Left lung (tissue), 10 donors: ENCODE data around the gene TYMP. TPM values are rescaled to one million over a fixed set of nuclear protein-coding genes. Genes with fewer than 3 reads are reported as not detected.

ENCODE experiments used
- ATAC-seq: fragments of 200-7000 bp; cut with Tn5 transposase; one replicate; pipeline ENCODE4 v1.9.1; 2020; ENCODE audit warnings: moderate library complexity
- DNase-seq, 4 donors: peaks; one replicate each; pipeline ENCODE4 v3.0.0-alpha.2; 2013 to 2020
- H3K27ac ChIP-seq, 2 donors: fragments of 200-600 bp; sonication (generic) in 1 of 2; one replicate each; pipeline versions ENCODE4 v1.5.0 to v1.8.0; 2020 to 2021
- H3K27me3 ChIP-seq, 2 donors: fragments of 200-600 bp; sonication (generic) in 1 of 2; one replicate each; pipeline versions ENCODE4 v1.5.0 to v1.8.0; 2020 to 2021
- H3K36me3 ChIP-seq, 2 donors: fragments of 200-600 bp; sonication (generic) in 1 of 2; one replicate each; pipeline versions ENCODE4 v1.5.0 to v1.8.0; 2020 to 2021
- H3K4me1 ChIP-seq, 2 donors: fragments of 200-600 bp; one replicate each; pipeline ENCODE4 v1.8.0; 2021
- H3K4me3 ChIP-seq, 2 donors: fragments of 200-600 bp; sonication (generic) in 1 of 2; one replicate each; pipeline versions ENCODE4 v1.5.0 to v1.8.0; 2020 to 2021; ENCODE audit warnings: mild to moderate bottlenecking in 1 of 2
- H3K9me3 ChIP-seq, 2 donors: fragments of 200-600 bp; sonication (generic) in 1 of 2; one replicate each; pipeline versions ENCODE4 v1.5.0 to v1.8.0; 2020 to 2021
- CTCF ChIP-seq, 2 donors: fragments of 200-600 bp; sonication (generic) in 1 of 2; IDR thresholded peaks; one replicate each; pipeline versions ENCODE4 v1.5.0 to v1.8.0; 2021; ENCODE audit warnings: antibody characterized with exemption in 2 of 2
- intact Hi-C, 2 donors: fragments of 100-400 bp; cut with DNase I; formaldehyde crosslinking; loops; one replicate each; pipeline versions ENCODE4 v1.11.2 to v1.14.2; 2022
- polyA plus RNA-seq, 6 donors: library from polyadenylated mRNA; unstranded; fragments of 120-200 nt; gene quantifications; one replicate each; pipeline ENCODE4 v1.2.1, GENCODE V29; 2013; ENCODE audit not compliant: insufficient read length in 6 of 6
- total RNA-seq, 2 donors: library from RNA; stranded (reverse); fragmentation: NEBNext Ultra II Directional; extraction: Animal tissue kit (Norgen Biotek cat#: 25700); gene quantifications; one replicate each; pipeline ENCODE4 v1.2.1, GENCODE V29; 2021
- donor health status: DM: no; HTN: yes; CAD: no.
- donor health status: DM: no; HTN: no; CAD: no.

The TYMP gene
- total and polyA plus RNA-seq, 8 donors = 2.6 to 256 (median 3.7) TPM

GRCh38 chr22:50487290-50488005 is 42.4 kb downstream of the TYMP start:
- H3K4me1 ChIP-seq = no peaks in the 10 kb centered on the region
- H3K27ac ChIP-seq = no peak overlapping the region
- H3K27me3 ChIP-seq = peaks cover 0 to 65% of the 10 kb centered on the region in 2 donors
- intact Hi-C loops = no loop called here
- H3K36me3 ChIP-seq = no peaks in the 10 kb centered on the region
- TF ChIP-seq CTCF (IDR thresholded peaks at IDR 0.05) = no peak
- H3K9me3 ChIP-seq = no peaks in the 10 kb centered on the region
- ATAC-seq = no peak
- DNase-seq = no peak
- H3K4me3 ChIP-seq = no peak overlapping the region

GRCh38 chr22:50486561-50487289 is 43.1 kb downstream of the TYMP start, which contains the start of gene MIOX:
TSS of gene MIOX (plus strand) at chr22:50486859. CDS start at chr22:50486898, 39 bp downstream.
- no peak within 1 kb of the TSS for H3K4me3 ChIP-seq
- H3K9me3 ChIP-seq = no peaks in the 10 kb centered on the region
- H3K27ac ChIP-seq = no peak within 1 kb of the TSS
- TF ChIP-seq CTCF (IDR thresholded peaks at IDR 0.05) = no peak
- ATAC-seq = no peak
- intact Hi-C loops = no loop called here
- DNase-seq = peak in 1 of 4 donors; percentile 68
- peaks cover 0 to 7% of the 10 kb centered on the region in 2 donors for H3K4me1 ChIP-seq
- H3K27me3 ChIP-seq = peaks cover 6 to 72% of the 10 kb centered on the region in 2 donors
- no peaks in the 10 kb centered on the region for H3K36me3 ChIP-seq

- no peak for TF ChIP-seq CTCF (IDR thresholded peaks at IDR 0.05)
- Histone ChIP-seq H3K9me3 (no peaks in the 10 kb centered on the region), H3K27ac (no peak overlapping the region), H3K4me1 (peaks cover 5 to 15% of the 10 kb centered on the region in 2 donors), H3K36me3 (no peaks in the 10 kb centered on the region), H3K4me3 (no peak overlapping the region), H3K27me3 (peaks cover 18 to 84% of the 10 kb centered on the region in 2 donors)
- intact Hi-C loops = no loop called here
- DNase-seq (peak in 1 of 4 donors; percentile 84), ATAC-seq (peak; percentile 37)
Measured at GRCh38 chr22:50485221-50486131, 44.3 kb downstream of the TYMP start.

GRCh38 chr22:50483977-50484853 is 45.6 kb downstream of the TYMP start:
- no peak overlapping the region for H3K4me3 ChIP-seq
- H3K27ac ChIP-seq = no peak overlapping the region
- no peak for ATAC-seq
- H3K27me3 ChIP-seq = peaks cover 22 to 91% of the 10 kb centered on the region in 2 donors
- peaks cover 5 to 15% of the 10 kb centered on the region in 2 donors for H3K4me1 ChIP-seq
- H3K9me3 ChIP-seq = no peaks in the 10 kb centered on the region
- no peaks in the 10 kb centered on the region for H3K36me3 ChIP-seq
- peak in 1 of 4 donors; percentile 73 for DNase-seq
- intact Hi-C loops = no loop called here
- no peak for TF ChIP-seq CTCF (IDR thresholded peaks at IDR 0.05)
